ENCODE results near the gene LIN7A. TPM values are rescaled to one million over a fixed set of nuclear protein-coding genes. Genes with fewer than 3 reads are reported as not detected.

The LIN7A gene
- total RNA-seq, 2 donors from 2014 or later = 2.2 to 5.4 TPM

MicroRNAs encoded within 50 kb of the gene (microRNA counts, 767-probe panel; counts per million panel counts)
- microRNA hsa-miR-617 (268 to 431 counts per million in 2 donors), microRNA hsa-miR-618 (2,000 to 2,180 counts per million in 2 donors)

Small RNA genes within 50 kb of the gene (microRNA-seq; reads per million reads assigned to microRNA genes)
- not detected for gene MIR617
- gene MIR618 = 1.2 reads per million, percentile 12 among the genes with 10 or more reads in this experiment

Small RNA genes within 50 kb of the gene (small RNA-seq; reads per million reads assigned to genes)
- gene MIR617 (0 reads per million in 2 donors), gene MIR618 (0 reads per million in 2 donors)

Other genes with a start within 250 kb of the LIN7A start
- gene MYF6, start 230.3 kb downstream of the LIN7A start, total RNA-seq = 1 to 10 TPM in 1 of 2 donors, not detected in 1; 2.5 TPM
- gene MYF5, start 221.0 kb downstream of the LIN7A start, total RNA-seq = 1 to 10 TPM in 1 of 2 donors, not detected in 1; 4.1 TPM
- gene ACSS3, start 140.1 kb upstream of the LIN7A start, total RNA-seq = 10 to 100 TPM; 11.8 to 24.3 TPM